ENCODE data around the gene MTFP1. TPM values are rescaled to one million over a fixed set of nuclear protein-coding genes. Genes with fewer than 3 reads are reported as not detected.

MTFP1 gene
- total RNA-seq, 4 donors from 2014 or later = 1.2 to 5.5 (median 3.2) TPM; not detected in 1

DNA sequence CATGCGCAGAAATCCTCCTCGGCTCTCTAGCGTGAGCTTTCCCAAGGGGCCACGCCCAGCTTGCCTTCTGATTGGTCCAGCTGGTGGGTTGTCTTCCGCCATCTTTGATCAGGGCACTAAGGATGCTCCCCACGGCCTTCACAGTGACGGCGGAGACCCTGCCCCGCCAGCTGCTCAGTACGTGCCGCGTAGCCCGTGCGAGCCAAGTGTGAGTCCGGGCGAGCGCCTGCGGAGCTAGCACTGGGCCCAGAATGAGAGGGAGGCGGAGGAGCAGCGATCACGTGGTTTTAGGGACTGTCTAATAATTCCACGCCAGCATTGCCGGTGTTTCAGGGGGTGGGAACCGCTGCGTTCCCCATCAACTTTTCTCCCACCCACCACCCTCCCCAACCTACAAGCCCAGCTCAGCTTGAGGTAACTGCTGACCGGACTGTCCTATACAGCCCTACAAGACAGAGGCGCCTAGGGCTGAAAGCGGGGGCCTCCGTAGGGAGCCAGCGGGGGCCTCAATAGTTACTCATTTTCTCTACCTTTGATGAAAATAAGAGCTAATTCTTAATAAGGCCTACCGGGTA lies 1.5 kb upstream of the MTFP1 start:
- peaks cover 0 to 21% of the 10 kb centered on the region in 2 donors for H3K4me1 ChIP-seq
- no peaks in the 10 kb centered on the region for H3K27me3 ChIP-seq
- TF ChIP-seq POLR2A (IDR thresholded peaks at IDR 0.05) = peak; percentile 64 to 65
- TF ChIP-seq, protein P1, sequence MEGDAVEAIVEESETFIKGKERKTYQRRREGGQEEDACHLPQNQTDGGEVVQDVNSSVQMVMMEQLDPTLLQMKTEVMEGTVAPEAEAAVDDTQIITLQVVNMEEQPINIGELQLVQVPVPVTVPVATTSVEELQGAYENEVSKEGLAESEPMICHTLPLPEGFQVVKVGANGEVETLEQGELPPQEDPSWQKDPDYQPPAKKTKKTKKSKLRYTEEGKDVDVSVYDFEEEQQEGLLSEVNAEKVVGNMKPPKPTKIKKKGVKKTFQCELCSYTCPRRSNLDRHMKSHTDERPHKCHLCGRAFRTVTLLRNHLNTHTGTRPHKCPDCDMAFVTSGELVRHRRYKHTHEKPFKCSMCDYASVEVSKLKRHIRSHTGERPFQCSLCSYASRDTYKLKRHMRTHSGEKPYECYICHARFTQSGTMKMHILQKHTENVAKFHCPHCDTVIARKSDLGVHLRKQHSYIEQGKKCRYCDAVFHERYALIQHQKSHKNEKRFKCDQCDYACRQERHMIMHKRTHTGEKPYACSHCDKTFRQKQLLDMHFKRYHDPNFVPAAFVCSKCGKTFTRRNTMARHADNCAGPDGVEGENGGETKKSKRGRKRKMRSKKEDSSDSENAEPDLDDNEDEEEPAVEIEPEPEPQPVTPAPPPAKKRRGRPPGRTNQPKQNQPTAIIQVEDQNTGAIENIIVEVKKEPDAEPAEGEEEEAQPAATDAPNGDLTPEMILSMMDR (IDR thresholded peaks at IDR 0.05) = peak in 1 of 4 experiments; percentile 1
- peak overlapping the region; percentile 64 to 65 for H3K4me3 ChIP-seq
- no peaks in the 10 kb centered on the region for H3K36me3 ChIP-seq
- intact Hi-C loops (cut with DNase I; ENCODE audit: low total_unique reads) = no loop called here
- H3K27ac ChIP-seq = peak overlapping the region; percentile 83 to 95
- peak; percentile 99 for DNase-seq
- H3K9me3 ChIP-seq = no peaks in the 10 kb centered on the region

DNA sequence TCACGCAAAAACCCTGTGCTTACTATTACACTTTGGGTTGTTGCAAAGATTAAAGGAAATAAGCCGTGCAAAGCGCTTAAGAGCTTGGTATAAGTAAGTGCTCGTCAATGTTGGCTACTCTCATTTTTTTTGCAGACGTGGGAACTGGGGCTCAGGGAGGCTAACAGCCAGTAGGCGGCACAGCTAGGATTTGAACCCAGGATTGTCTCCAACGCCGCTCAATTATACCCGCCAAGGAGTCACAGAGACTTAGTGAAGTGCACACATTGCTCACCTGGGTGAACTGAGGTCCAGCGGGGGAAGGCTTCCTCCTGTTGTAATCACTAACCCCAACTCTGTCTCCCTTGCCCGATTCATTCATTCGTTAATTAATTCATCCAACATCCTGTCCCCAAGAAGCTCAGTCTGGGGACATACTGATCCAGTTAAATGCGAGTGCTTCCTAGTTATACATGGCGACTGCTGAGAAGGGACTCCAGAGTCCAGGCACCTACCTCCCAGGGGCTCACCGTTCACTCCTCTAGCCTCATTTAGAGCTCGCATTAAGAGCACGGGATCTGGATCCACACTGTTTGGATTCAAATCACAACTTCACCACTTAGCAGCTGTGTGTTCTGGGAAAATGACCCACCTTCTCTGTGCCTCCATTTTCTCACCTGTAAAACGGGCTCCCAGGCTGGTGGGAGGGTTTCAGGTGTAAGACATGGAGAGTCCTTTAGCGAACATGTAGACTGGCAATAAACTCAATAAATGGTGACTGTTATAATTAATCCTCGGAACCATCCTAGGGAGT lies 838 bp upstream of the MTFP1 start:
- H3K36me3 ChIP-seq = no peaks in the 10 kb centered on the region
- H3K27ac ChIP-seq = peak overlapping the region; percentile 83 to 95
- no peaks in the 10 kb centered on the region for H3K9me3 ChIP-seq
- H3K4me1 ChIP-seq = peaks cover 0 to 21% of the 10 kb centered on the region in 2 donors
- TF ChIP-seq, protein P1 (IDR thresholded peaks at IDR 0.05) = no peak
- TF ChIP-seq POLR2A (IDR thresholded peaks at IDR 0.05) = no peak
- DNase-seq = peak in 1 of 2 donors; percentile 22
- peak overlapping the region; percentile 64 to 65 for H3K4me3 ChIP-seq
- intact Hi-C loops (cut with DNase I; ENCODE audit: low total_unique reads) = no loop called here
- H3K27me3 ChIP-seq = no peaks in the 10 kb centered on the region

DNA sequence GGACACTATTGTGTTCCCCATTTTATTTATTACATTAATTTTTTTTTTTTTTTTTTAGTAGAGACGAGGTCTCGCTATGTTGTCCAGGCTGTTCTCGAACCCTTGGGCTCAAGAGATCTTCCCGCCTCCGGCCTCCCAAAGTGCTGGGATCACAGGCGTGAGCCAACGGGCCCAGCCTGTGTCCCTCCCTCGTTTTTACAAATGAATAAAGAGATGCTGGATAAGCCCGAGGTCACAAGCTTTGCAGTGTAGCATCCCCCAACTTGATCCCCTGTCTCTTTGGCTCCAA lies 297 bp upstream of the MTFP1 start:
- Histone ChIP-seq H3K36me3 (no peaks in the 10 kb centered on the region), H3K4me3 (peak overlapping the region; percentile 50 to 63), H3K27me3 (no peaks in the 10 kb centered on the region), H3K4me1 (peaks cover 0 to 21% of the 10 kb centered on the region in 2 donors), H3K9me3 (no peaks in the 10 kb centered on the region), H3K27ac (peak overlapping the region; percentile 67 to 74)
- DNase-seq = no peak
- intact Hi-C loops (cut with DNase I; ENCODE audit: low total_unique reads) = no loop called here
- no peak for TF ChIP-seq POLR2A (IDR thresholded peaks at IDR 0.05)
- TF ChIP-seq, protein P1 (IDR thresholded peaks at IDR 0.05) = no peak

DNA sequence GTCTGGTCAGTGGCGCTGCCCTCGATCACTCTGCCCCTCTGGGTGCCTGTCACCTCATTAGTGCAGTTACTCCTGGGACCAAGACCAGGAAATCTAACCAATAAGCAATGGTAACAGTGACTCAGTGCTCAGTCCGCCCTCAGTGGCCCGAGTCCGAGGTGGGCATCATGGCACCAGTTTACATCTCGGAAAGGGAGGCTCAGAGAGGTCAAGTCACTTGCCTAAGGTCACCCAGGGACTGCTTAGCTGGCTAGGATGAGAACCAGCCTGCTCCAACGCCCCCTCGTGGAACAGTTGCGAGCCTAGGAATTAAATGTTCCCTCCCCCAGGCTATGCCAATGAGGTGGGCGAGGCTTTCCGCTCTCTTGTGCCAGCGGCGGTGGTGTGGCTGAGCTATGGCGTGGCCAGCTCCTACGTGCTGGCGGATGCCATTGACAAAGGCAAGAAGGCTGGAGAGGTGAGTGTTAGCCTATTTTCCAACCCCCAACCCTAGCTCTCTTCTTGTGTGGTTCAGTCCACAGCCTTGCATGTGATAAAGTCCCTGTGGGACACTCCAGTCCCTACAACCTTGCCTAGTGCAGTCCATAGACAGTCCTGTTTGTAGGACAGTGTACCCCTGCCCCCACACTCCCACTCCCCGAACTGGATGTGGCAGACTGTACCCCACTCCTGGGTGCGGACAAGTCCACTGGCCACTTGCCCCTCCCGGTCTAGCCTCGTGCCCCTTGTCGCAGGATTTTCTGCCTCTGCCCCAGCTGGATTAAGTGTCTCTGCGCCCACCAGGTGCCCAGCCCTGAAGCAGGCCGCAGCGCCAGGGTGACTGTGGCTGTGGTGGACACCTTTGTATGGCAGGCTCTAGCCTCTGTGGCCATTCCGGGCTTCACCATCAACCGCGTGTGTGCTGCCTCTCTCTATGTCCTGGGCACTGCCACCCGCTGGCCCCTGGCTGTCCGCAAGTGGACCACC lies 1.1 kb downstream of the MTFP1 start:
- intact Hi-C loops (cut with DNase I; ENCODE audit: low total_unique reads) = no loop called here
- no peak for TF ChIP-seq POLR2A (IDR thresholded peaks at IDR 0.05)
- TF ChIP-seq, protein P1 (IDR thresholded peaks at IDR 0.05) = peak; percentile 22 to 65 (median 39)
- H3K9me3 ChIP-seq = no peaks in the 10 kb centered on the region
- peaks cover 0 to 21% of the 10 kb centered on the region in 2 donors for H3K4me1 ChIP-seq
- no peaks in the 10 kb centered on the region for H3K27me3 ChIP-seq
- H3K4me3 ChIP-seq = peak overlapping the region; percentile 50 to 63
- H3K36me3 ChIP-seq = no peaks in the 10 kb centered on the region
- peak overlapping the region; percentile 67 to 74 for H3K27ac ChIP-seq
- DNase-seq = peak; percentile 68
